RWPE1 (cell line): Measurements from ENCODE around the gene VGLL4.

Source experiments
- CTCF ChIA-PET: fragments of 350-600 bp; sonication (Branson Sonifier 250); formaldehyde crosslinking; extraction: SDS; loops from one replicate; lab custom pipeline; 2021; lab: Yijun Ruan, JAX
- POLR2A ChIA-PET: fragments of 400-600 bp; formaldehyde crosslinking; extraction: SDS; loops from one replicate; lab custom pipeline; 2020; ENCODE audit warnings: antibody characterized with exemption; ENCODE audit not compliant: low non-redundant PET; lab: Yijun Ruan, JAX
- DNase-seq: peaks from one replicate; pipeline ENCODE4 v3.0.0; 2012; ENCODE audit warnings: low spot score
- H3K27ac ChIP-seq: fragments of 450-650 bp; 2 replicates; pipeline ENCODE4 v1.5.1; 2017
- TF ChIP-seq, protein P1 (sequence below): fragments of 450-650 bp; conservative IDR thresholded peaks from 2 replicates; pipeline ENCODE4 v1.5.1; 2017; ENCODE audit warnings: low read depth, mild to moderate bottlenecking

The VGLL4 gene

DNA sequence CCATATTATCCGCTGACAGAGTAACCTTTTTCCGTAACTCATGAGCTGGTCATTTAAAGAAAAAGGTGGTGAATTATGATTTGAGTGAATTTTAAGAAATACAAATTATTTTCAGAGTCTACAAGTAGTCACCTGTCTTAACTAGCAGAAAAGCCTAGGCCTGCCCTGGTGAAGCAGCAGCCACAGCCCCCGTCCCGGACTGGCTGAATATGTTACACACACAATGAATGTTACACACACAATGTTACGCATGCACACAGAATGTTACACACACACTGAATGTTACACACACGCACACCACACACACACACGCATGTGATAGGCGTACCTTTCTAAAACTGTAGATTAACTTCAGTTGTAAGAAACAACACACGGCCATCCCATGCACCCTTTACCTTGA, 77.8 kb downstream of the VGLL4 start:
- no peak for DNase-seq
- peak overlapping the region; percentile 86 for H3K27ac ChIP-seq
- CTCF ChIA-PET, result no interaction called here
- POLR2A ChIA-PET, result no interaction called here
- TF ChIP-seq, protein P1, sequence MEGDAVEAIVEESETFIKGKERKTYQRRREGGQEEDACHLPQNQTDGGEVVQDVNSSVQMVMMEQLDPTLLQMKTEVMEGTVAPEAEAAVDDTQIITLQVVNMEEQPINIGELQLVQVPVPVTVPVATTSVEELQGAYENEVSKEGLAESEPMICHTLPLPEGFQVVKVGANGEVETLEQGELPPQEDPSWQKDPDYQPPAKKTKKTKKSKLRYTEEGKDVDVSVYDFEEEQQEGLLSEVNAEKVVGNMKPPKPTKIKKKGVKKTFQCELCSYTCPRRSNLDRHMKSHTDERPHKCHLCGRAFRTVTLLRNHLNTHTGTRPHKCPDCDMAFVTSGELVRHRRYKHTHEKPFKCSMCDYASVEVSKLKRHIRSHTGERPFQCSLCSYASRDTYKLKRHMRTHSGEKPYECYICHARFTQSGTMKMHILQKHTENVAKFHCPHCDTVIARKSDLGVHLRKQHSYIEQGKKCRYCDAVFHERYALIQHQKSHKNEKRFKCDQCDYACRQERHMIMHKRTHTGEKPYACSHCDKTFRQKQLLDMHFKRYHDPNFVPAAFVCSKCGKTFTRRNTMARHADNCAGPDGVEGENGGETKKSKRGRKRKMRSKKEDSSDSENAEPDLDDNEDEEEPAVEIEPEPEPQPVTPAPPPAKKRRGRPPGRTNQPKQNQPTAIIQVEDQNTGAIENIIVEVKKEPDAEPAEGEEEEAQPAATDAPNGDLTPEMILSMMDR, result no peak

GRCh38 chr3:11565492-11565891, 78.2 kb downstream of the VGLL4 start:
- no peak for DNase-seq
- TF ChIP-seq, protein P1, result no peak
- ChIA-PET POLR2A (no interaction called here), CTCF (interaction anchor here (0.6 kb wide), 1 partner anchor 25 kb away, joined by 4 read pairs; no protein-coding TSS in a partner anchor)
- peak overlapping the region; percentile 86 for H3K27ac ChIP-seq

GRCh38 chr3:11565072-11565471, 78.6 kb downstream of the VGLL4 start:
- TF ChIP-seq, protein P1, result no peak
- ChIA-PET CTCF (interaction anchor here (0.6 kb wide), 1 partner anchor 25 kb away, joined by 4 read pairs; no protein-coding TSS in a partner anchor), POLR2A (no interaction called here)
- DNase-seq, result no peak
- H3K27ac ChIP-seq, result peak overlapping the region; percentile 86

- DNase-seq, result no peak
- TF ChIP-seq, protein P1, result no peak
- H3K27ac ChIP-seq, result peak overlapping the region; percentile 86
- POLR2A ChIA-PET, result no interaction called here
- CTCF ChIA-PET, result interaction anchor here (0.6 kb wide), 1 partner anchor 24 kb away, joined by 4 read pairs; no protein-coding TSS in a partner anchor
Observed at GRCh38 chr3:11564577-11565001, 79.1 kb downstream of the VGLL4 start.

DNA sequence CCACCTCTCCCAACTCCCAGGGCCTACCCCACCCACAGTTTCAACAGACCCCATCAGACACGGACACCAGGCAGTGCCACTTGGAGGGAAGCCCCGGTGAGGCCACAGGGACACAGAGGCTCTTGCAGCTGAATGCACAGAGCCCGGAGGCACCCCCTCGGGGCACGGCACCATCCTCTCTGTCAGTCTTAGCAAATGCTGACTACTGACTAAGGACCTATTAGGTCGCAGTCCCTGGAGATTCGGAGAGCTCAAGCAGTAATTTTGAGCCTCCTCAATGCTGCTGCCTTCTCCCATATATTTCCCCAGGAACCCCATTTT, 79.9 kb downstream of the VGLL4 start:
- ChIA-PET POLR2A (no interaction called here), CTCF (no interaction called here)
- DNase-seq, result no peak
- H3K27ac ChIP-seq, result peak overlapping the region; percentile 86
- TF ChIP-seq, protein P1, result no peak

- POLR2A ChIA-PET, result no interaction called here
- TF ChIP-seq, protein P1, result no peak
- peak overlapping the region; percentile 86 for H3K27ac ChIP-seq
- DNase-seq, result no peak
- CTCF ChIA-PET, result no interaction called here
Observed at GRCh38 chr3:11563159-11563864, 80.4 kb downstream of the VGLL4 start.
